ENCODE results near the gene ARHGEF33.

DNA sequence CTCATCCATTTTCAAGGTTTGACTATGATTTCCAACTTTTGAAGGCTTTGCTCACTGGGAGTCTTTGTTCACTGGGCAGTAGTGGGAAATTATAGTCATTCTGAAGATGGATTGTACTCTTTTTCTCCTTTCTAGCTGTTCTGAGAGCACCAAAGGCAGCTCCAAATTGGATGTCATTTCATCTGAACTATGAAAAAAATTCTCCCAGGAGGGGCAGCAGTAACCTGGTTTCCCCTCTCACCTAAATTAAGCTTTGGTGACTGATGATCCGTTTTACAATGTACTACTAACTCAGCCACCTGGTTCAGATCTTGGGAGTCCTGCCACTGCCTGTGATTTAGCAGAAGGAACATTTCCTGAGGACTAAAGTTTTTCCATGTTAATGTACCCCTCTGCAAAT is 17.6 kb downstream of the ARHGEF33 start:
- TF ChIP-seq, protein P1, sequence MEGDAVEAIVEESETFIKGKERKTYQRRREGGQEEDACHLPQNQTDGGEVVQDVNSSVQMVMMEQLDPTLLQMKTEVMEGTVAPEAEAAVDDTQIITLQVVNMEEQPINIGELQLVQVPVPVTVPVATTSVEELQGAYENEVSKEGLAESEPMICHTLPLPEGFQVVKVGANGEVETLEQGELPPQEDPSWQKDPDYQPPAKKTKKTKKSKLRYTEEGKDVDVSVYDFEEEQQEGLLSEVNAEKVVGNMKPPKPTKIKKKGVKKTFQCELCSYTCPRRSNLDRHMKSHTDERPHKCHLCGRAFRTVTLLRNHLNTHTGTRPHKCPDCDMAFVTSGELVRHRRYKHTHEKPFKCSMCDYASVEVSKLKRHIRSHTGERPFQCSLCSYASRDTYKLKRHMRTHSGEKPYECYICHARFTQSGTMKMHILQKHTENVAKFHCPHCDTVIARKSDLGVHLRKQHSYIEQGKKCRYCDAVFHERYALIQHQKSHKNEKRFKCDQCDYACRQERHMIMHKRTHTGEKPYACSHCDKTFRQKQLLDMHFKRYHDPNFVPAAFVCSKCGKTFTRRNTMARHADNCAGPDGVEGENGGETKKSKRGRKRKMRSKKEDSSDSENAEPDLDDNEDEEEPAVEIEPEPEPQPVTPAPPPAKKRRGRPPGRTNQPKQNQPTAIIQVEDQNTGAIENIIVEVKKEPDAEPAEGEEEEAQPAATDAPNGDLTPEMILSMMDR (IDR thresholded peaks at IDR 0.05): no peak
- TF ChIP-seq POLR2AphosphoS5 (IDR thresholded peaks at IDR 0.05): no peak

Data from sigmoid colon (tissue), 4 donors.